ENCODE measurements around the gene PLPP1.

- TF ChIP-seq POLR2A (IDR thresholded peaks at IDR 0.05; ENCODE audit: low read length) (no peak), GATA1 (IDR thresholded peaks at IDR 0.05; ENCODE audit: low read depth, low read length) (no peak)
Observed at GRCh38 chr5:55483885-55484284, 50.9 kb downstream of the PLPP1 start.
